IPS-18a (cell line): Measurements from ENCODE around the gene CFAP92.

Experiments
- H3K27ac ChIP-seq: one replicate; pipeline ENCODE4 v1.5.1; 2013; ENCODE audit warnings: low read length
- H3K27me3 ChIP-seq: one replicate; pipeline ENCODE4 v1.6.1; 2013; ENCODE audit warnings: mild to moderate bottlenecking, low read length; ENCODE audit not compliant: control insufficient read depth, insufficient read depth
- H3K36me3 ChIP-seq: one replicate; pipeline ENCODE4 v1.6.1; 2013; ENCODE audit warnings: low read depth, low read length; ENCODE audit not compliant: control insufficient read depth
- H3K4me1 ChIP-seq: one replicate; pipeline ENCODE4 v1.6.1; 2013; ENCODE audit warnings: low read depth, low read length; ENCODE audit not compliant: control insufficient read depth
- H3K4me3 ChIP-seq: one replicate; pipeline ENCODE4 v1.5.1; 2013; ENCODE audit warnings: low read length
- H3K9ac ChIP-seq: one replicate; pipeline ENCODE4 v1.6.1; 2013; ENCODE audit warnings: mild to moderate bottlenecking, low read length, moderate library complexity
- H3K9me3 ChIP-seq: one replicate; pipeline ENCODE4 v1.6.1; 2013; ENCODE audit warnings: low read depth, low read length; ENCODE audit not compliant: control insufficient read depth

CFAP92 gene

GRCh38 chr3:128863560-128863959, 130.3 kb downstream of the CFAP92 start:
- H3K9me3 ChIP-seq, result peaks cover 15% of the 10 kb centered on the region
- no peaks in the 10 kb centered on the region for H3K36me3 ChIP-seq
- no peak overlapping the region for H3K27ac ChIP-seq
- H3K9ac ChIP-seq, result no peak overlapping the region
- H3K4me1 ChIP-seq, result no peaks in the 10 kb centered on the region
- H3K27me3 ChIP-seq, result no peaks in the 10 kb centered on the region
- no peak overlapping the region for H3K4me3 ChIP-seq

- Histone ChIP-seq H3K9ac (no peak overlapping the region), H3K4me3 (no peak overlapping the region), H3K9me3 (peaks cover 15% of the 10 kb centered on the region), H3K4me1 (no peaks in the 10 kb centered on the region), H3K27me3 (no peaks in the 10 kb centered on the region), H3K36me3 (no peaks in the 10 kb centered on the region), H3K27ac (no peak overlapping the region)
Observed at GRCh38 chr3:128861491-128861890, 132.4 kb downstream of the CFAP92 start.
